ENCODE results near the gene NDUFA11. TPM values are rescaled to one million over a fixed set of nuclear protein-coding genes. Genes with fewer than 3 reads are reported as not detected.

NDUFA11 gene
- total and polyA plus RNA-seq, 2 of the 13 experiments (the other 11 are each of a cell fraction or from before 2014, with no cell fraction given): 286 to 378 TPM

DNA sequence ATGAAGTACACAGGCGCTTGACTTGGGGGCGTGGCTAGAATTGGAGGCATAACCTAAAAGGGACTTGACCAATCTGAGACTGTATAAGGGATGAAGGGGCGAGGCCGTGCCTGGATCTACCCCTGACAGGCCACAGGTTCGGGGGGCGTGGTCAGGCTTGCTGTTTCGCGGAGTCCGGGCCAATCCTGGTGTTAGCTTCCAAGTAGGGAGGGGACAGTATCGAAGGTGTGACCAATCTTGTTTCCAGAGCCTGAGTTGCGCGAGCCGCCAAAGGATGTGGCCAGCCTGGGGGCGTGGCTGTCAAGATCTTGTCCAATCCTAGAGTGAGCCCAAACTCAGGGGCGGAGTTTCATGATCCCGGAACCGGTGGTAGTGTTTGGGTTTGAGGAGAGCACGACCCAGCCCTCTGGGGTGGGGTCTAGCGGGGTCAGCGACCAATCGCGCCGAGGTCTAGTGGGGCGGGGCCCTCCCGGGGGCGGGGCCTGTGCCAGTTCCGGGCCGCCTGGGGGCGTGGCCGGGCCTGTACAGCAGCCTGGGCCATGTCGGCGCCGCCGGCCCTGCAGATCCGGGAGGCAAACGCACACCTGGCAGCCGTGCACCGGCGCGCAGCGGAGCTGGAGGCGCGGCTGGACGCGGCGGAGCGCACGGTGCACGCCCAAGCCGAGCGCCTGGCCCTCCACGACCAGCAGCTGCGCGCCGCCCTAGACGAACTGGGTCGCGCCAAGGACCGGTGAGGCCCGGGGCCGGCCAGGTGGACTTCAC lies 943 bp upstream of the NDUFA11 start, which contains the start of gene VMAC (continued):
- TF ChIP-seq ZNF430 (CRISPR knock-in tag; IDR thresholded peaks at IDR 0.05): no peak
- no peak for TF ChIP-seq TBP (CRISPR knock-in tag; IDR thresholded peaks at IDR 0.05)
- 0 out of 2 replicates have a peak, but pooled peaks have one; percentile 35 for TF ChIP-seq ZNF761 (CRISPR knock-in tag; conservative IDR thresholded peaks at IDR 0.05)
- TF ChIP-seq KDM2A (CRISPR knock-in tag; IDR thresholded peaks at IDR 0.05; ENCODE audit: borderline replicate concordance, low read depth): peak; percentile 60
- no peak for TF ChIP-seq ZNF234 (CRISPR knock-in tag; conservative IDR thresholded peaks at IDR 0.05)
- no peak; the same call in 1 of the 2 replicates for TF ChIP-seq GABPA (IDR thresholded peaks at IDR 0.05; ENCODE audit: low read depth, low read length)
- peak; percentile 47 for TF ChIP-seq GABPA (CRISPR knock-in tag; IDR thresholded peaks at IDR 0.05; ENCODE audit: low read depth)
- TF ChIP-seq, protein P1, sequence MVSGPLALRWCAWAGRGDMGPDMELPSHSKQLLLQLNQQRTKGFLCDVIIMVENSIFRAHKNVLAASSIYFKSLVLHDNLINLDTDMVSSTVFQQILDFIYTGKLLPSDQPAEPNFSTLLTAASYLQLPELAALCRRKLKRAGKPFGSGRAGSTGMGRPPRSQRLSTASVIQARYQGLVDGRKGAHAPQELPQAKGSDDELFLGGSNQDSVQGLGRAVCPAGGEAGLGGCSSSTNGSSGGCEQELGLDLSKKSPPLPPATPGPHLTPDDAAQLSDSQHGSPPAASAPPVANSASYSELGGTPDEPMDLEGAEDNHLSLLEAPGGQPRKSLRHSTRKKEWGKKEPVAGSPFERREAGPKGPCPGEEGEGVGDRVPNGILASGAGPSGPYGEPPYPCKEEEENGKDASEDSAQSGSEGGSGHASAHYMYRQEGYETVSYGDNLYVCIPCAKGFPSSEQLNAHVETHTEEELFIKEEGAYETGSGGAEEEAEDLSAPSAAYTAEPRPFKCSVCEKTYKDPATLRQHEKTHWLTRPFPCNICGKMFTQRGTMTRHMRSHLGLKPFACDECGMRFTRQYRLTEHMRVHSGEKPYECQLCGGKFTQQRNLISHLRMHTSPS (CRISPR knock-in tag; IDR thresholded peaks at IDR 0.05; ENCODE audit: low read depth): no peak
- peak; percentile 42; the same call in 1 of the 2 replicates for TF ChIP-seq ZNF124 (CRISPR knock-in tag; IDR thresholded peaks at IDR 0.05)
- TF ChIP-seq ZNF333 (CRISPR knock-in tag; IDR thresholded peaks at IDR 0.05; ENCODE audit: borderline replicate concordance): no peak
- TF ChIP-seq, protein P2, sequence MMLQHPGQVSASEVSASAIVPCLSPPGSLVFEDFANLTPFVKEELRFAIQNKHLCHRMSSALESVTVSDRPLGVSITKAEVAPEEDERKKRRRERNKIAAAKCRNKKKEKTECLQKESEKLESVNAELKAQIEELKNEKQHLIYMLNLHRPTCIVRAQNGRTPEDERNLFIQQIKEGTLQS (CRISPR knock-in tag; IDR thresholded peaks at IDR 0.05): no peak
- no peak for TF ChIP-seq ZNF564 (CRISPR knock-in tag; IDR thresholded peaks at IDR 0.05)
- no peak for TF ChIP-seq ZFP90 (CRISPR knock-in tag; IDR thresholded peaks at IDR 0.05; ENCODE audit: borderline replicate concordance)
- TF ChIP-seq NR2F2 (IDR thresholded peaks at IDR 0.05; ENCODE audit: borderline replicate concordance, low read depth): no peak
- no peak for TF ChIP-seq ZNF367 (CRISPR knock-in tag; IDR thresholded peaks at IDR 0.05; ENCODE audit: borderline replicate concordance)
- no peak for TF ChIP-seq ZNF292 (CRISPR knock-in tag; IDR thresholded peaks at IDR 0.05; ENCODE audit: borderline replicate concordance, low read depth)
- TF ChIP-seq ARNTL (CRISPR knock-in tag; IDR thresholded peaks at IDR 0.05): no peak
- TF ChIP-seq, protein P3, sequence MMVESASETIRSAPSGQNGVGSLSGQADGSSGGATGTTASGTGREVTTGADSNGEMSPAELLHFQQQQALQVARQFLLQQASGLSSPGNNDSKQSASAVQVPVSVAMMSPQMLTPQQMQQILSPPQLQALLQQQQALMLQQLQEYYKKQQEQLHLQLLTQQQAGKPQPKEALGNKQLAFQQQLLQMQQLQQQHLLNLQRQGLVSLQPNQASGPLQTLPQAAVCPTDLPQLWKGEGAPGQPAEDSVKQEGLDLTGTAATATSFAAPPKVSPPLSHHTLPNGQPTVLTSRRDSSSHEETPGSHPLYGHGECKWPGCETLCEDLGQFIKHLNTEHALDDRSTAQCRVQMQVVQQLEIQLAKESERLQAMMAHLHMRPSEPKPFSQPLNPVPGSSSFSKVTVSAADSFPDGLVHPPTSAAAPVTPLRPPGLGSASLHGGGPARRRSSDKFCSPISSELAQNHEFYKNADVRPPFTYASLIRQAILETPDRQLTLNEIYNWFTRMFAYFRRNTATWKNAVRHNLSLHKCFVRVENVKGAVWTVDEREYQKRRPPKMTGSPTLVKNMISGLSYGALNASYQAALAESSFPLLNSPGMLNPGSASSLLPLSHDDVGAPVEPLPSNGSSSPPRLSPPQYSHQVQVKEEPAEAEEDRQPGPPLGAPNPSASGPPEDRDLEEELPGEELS (CRISPR knock-in tag; IDR thresholded peaks at IDR 0.05): no peak
- TF ChIP-seq ZNF776 (CRISPR knock-in tag; IDR thresholded peaks at IDR 0.05): no peak
- TF ChIP-seq ZMYM2 (CRISPR knock-in tag; IDR thresholded peaks at IDR 0.05): no peak
- no peak; the same call in 1 of the 2 replicates for TF ChIP-seq RXRA (CRISPR knock-in tag; IDR thresholded peaks at IDR 0.05)
- TF ChIP-seq ATF7 (IDR thresholded peaks at IDR 0.05): no peak
- 0 out of 2 replicates have a peak, but pooled peaks have one; percentile 35 for TF ChIP-seq ATF7 (CRISPR knock-in tag; IDR thresholded peaks at IDR 0.05)
- TF ChIP-seq MAFF (IDR thresholded peaks at IDR 0.05; ENCODE audit: low read depth, low read length): no peak
- TF ChIP-seq RARA (CRISPR knock-in tag; IDR thresholded peaks at IDR 0.05): no peak
